SK-N-SH treated with all-trans-retinoic acid at 6 μM for 48 hours (cell line): ENCODE data around the gene ZNF318.

Experiments
- ATAC-seq: fragments of 200-7000 bp; cut with Tn5 transposase; 3 replicates; pipeline ENCODE4 v1.9.1; 2020; ENCODE audit warnings: mild to moderate bottlenecking, moderate library complexity
- ARNTL ChIP-seq: fragments of 450-650 bp; formaldehyde crosslinking; IDR thresholded peaks from 2 replicates; pipeline ENCODE4 v1.5.0; 2020; ENCODE audit warnings: low read depth, mild to moderate bottlenecking, moderate library complexity, borderline replicate concordance
- BACH2 ChIP-seq: fragments of 250-450 bp; sonication (Bioruptor Pico); IDR thresholded peaks from 2 replicates; pipeline ENCODE4 v1.9.0; 2021; ENCODE audit warnings: mild to moderate bottlenecking, borderline replicate concordance
- CREB5 ChIP-seq: fragments of 250-450 bp; sonication (Bioruptor Pico); IDR thresholded peaks from 2 replicates; pipeline ENCODE4 v1.5.1; 2020; ENCODE audit warnings: low read depth, mild to moderate bottlenecking, moderate library complexity
- CSDC2 ChIP-seq: fragments of 250-450 bp; sonication (Bioruptor Pico); IDR thresholded peaks from 2 replicates; pipeline ENCODE4 v1.5.0; 2020; ENCODE audit warnings: mild to moderate bottlenecking, moderate library complexity
- CSRNP3 ChIP-seq: fragments of 250-450 bp; sonication (Bioruptor Pico); IDR thresholded peaks from 2 replicates; pipeline ENCODE4 v1.5.1; 2021; ENCODE audit warnings: mild to moderate bottlenecking, moderate library complexity
- ESRRG ChIP-seq: fragments of 250-450 bp; sonication (Bioruptor Pico); IDR thresholded peaks from 2 replicates; pipeline ENCODE4 v1.6.1; 2021; ENCODE audit warnings: mild to moderate bottlenecking
- GLIS3 ChIP-seq: fragments of 250-450 bp; sonication (Bioruptor Pico); IDR thresholded peaks from 2 replicates; pipeline ENCODE4 v1.5.0; 2020; ENCODE audit warnings: mild to moderate bottlenecking, moderate library complexity
- ISL1 ChIP-seq: fragments of 250-450 bp; sonication (Bioruptor Pico); IDR thresholded peaks from 2 replicates; pipeline ENCODE4 v2.1.2; 2022; ENCODE audit warnings: mild to moderate bottlenecking, moderate library complexity
- OSR1 ChIP-seq: fragments of 250-450 bp; sonication (Bioruptor Pico); IDR thresholded peaks from 2 replicates; pipeline ENCODE4 v1.8.0; 2022; ENCODE audit warnings: moderate library complexity, mild to moderate bottlenecking, inconsistent platforms
- PATZ1 ChIP-seq: fragments of 250-450 bp; sonication (Bioruptor Pico); IDR thresholded peaks from 2 replicates; pipeline ENCODE4 v1.8.0; 2020; ENCODE audit warnings: mild to moderate bottlenecking, moderate library complexity, borderline replicate concordance
- POU6F1 ChIP-seq: fragments of 250-450 bp; sonication (Bioruptor Pico); IDR thresholded peaks from 2 replicates; pipeline ENCODE4 v1.8.0; 2021; ENCODE audit warnings: low read depth, mild to moderate bottlenecking, moderate library complexity, borderline replicate concordance
- PPARA ChIP-seq: fragments of 250-450 bp; sonication (Bioruptor Pico); IDR thresholded peaks from 2 replicates; pipeline ENCODE4 v1.5.0; 2020; ENCODE audit warnings: mild to moderate bottlenecking, borderline replicate concordance
- RARB ChIP-seq: fragments of 250-450 bp; sonication (Bioruptor Pico); IDR thresholded peaks from 2 replicates; pipeline ENCODE4 v1.8.0; 2021; ENCODE audit warnings: mild to moderate bottlenecking, moderate library complexity
- SNAI2 ChIP-seq: fragments of 250-450 bp; sonication (Bioruptor Pico); IDR thresholded peaks from 2 replicates; pipeline ENCODE4 v1.5.0; 2020; ENCODE audit warnings: mild to moderate bottlenecking, moderate library complexity
- TCF4 ChIP-seq: fragments of 250-450 bp; sonication (Bioruptor Pico); IDR thresholded peaks from 2 replicates; pipeline ENCODE4 v1.8.0; 2021; ENCODE audit warnings: mild to moderate bottlenecking, moderate library complexity, borderline replicate concordance
- TOX ChIP-seq: fragments of 250-450 bp; sonication (Bioruptor Pico); IDR thresholded peaks from 2 replicates; pipeline ENCODE4 v1.8.0; 2021; ENCODE audit warnings: mild to moderate bottlenecking, moderate library complexity, borderline replicate concordance
- TSHZ2 ChIP-seq: fragments of 250-450 bp; sonication (Bioruptor Pico); IDR thresholded peaks from 2 replicates; pipeline ENCODE4 v1.5.0; 2020; ENCODE audit warnings: mild to moderate bottlenecking, moderate library complexity
- ZC3H10 ChIP-seq: fragments of 250-450 bp; sonication (Bioruptor Pico); IDR thresholded peaks from 2 replicates; pipeline ENCODE4 v1.5.1; 2021; ENCODE audit warnings: mild to moderate bottlenecking, moderate library complexity
- ZFP3 ChIP-seq: fragments of 250-450 bp; sonication (Bioruptor Pico); IDR thresholded peaks from 2 replicates; pipeline ENCODE4 v1.5.0; 2020; ENCODE audit warnings: mild to moderate bottlenecking, moderate library complexity
- ZFP30 ChIP-seq: fragments of 450-650 bp; formaldehyde crosslinking; IDR thresholded peaks from 2 replicates; pipeline ENCODE4 v1.5.0; 2022; ENCODE audit warnings: mild to moderate bottlenecking, moderate library complexity
- ZNF565 ChIP-seq: fragments of 450-650 bp; formaldehyde crosslinking; conservative IDR thresholded peaks from 2 replicates; pipeline ENCODE4 v1.5.0; 2020; ENCODE audit warnings: low read depth, mild to moderate bottlenecking, moderate library complexity
- ZNF70 ChIP-seq: fragments of 450-650 bp; formaldehyde crosslinking; IDR thresholded peaks from 2 replicates; pipeline ENCODE4 v1.5.0; 2020; ENCODE audit warnings: mild to moderate bottlenecking, moderate library complexity
- ZNF8 ChIP-seq: fragments of 450-650 bp; formaldehyde crosslinking; IDR thresholded peaks from 2 replicates; pipeline ENCODE4 v1.5.0; 2020; ENCODE audit warnings: mild to moderate bottlenecking, moderate library complexity

Gene ZNF318

GRCh38 chr6:43311666-43312065, 57.8 kb downstream of the ZNF318 start:
- no peak for TF ChIP-seq TSHZ2 (CRISPR knock-in tag)
- TF ChIP-seq TOX (CRISPR knock-in tag): no peak
- TF ChIP-seq BACH2: no peak
- TF ChIP-seq POU6F1 (CRISPR knock-in tag): no peak
- no peak for TF ChIP-seq ISL1 (CRISPR knock-in tag)
- TF ChIP-seq ZFP3 (CRISPR knock-in tag): no peak
- no peak for TF ChIP-seq SNAI2
- no peak for TF ChIP-seq PATZ1 (CRISPR knock-in tag)
- no peak for TF ChIP-seq ZC3H10 (CRISPR knock-in tag)
- TF ChIP-seq RARB: no peak
- no peak for TF ChIP-seq GLIS3 (CRISPR knock-in tag)
- no peak for TF ChIP-seq ZNF8
- no peak for TF ChIP-seq TCF4 (CRISPR knock-in tag)
- TF ChIP-seq OSR1 (CRISPR knock-in tag): no peak
- no peak for ATAC-seq

- no peak for ATAC-seq
- no peak for TF ChIP-seq BACH2
- TF ChIP-seq ZNF8: no peak
- no peak for TF ChIP-seq ZFP3 (CRISPR knock-in tag)
- TF ChIP-seq RARB: no peak
- no peak for TF ChIP-seq CSRNP3 (CRISPR knock-in tag)
- TF ChIP-seq TOX (CRISPR knock-in tag): no peak
- no peak for TF ChIP-seq ZNF565 (CRISPR knock-in tag)
- no peak for TF ChIP-seq CREB5 (CRISPR knock-in tag)
- no peak for TF ChIP-seq ZNF70 (CRISPR knock-in tag)
- TF ChIP-seq GLIS3 (CRISPR knock-in tag): no peak
- TF ChIP-seq TCF4 (CRISPR knock-in tag): no peak
- no peak for TF ChIP-seq ARNTL (CRISPR knock-in tag)
- no peak for TF ChIP-seq ESRRG (CRISPR knock-in tag)
- TF ChIP-seq SNAI2: no peak
- no peak for TF ChIP-seq PPARA
- no peak for TF ChIP-seq ZFP30 (CRISPR knock-in tag)
These were observed 58.8 kb downstream of the ZNF318 start for GRCh38 chr6:43310624-43311023.

- peak; percentile 46 for ATAC-seq
- TF ChIP-seq TSHZ2 (CRISPR knock-in tag) (no peak), CSDC2 (CRISPR knock-in tag) (no peak), PPARA (no peak), ARNTL (CRISPR knock-in tag) (no peak), ZNF8 (no peak), ISL1 (CRISPR knock-in tag) (peak; percentile 67), OSR1 (CRISPR knock-in tag) (no peak), CSRNP3 (CRISPR knock-in tag) (no peak), ESRRG (CRISPR knock-in tag) (no peak), RARB (no peak), TCF4 (CRISPR knock-in tag) (no peak)
These were observed 59.3 kb downstream of the ZNF318 start for GRCh38 chr6:43310134-43310533.
